CD14-positive monocyte (primary cell): ENCODE measurements around the gene DNAI2. TPM values are rescaled to one million over a fixed set of nuclear protein-coding genes. Genes with fewer than 3 reads are reported as not detected.
"Not testable (repeated sequence)": the region's sequence is repeated elsewhere in the genome, so short reads cannot be mapped to it uniquely, and the experiment has no call there.

Experiments
- DNase-seq, 3 donors: peaks; one replicate each; pipeline ENCODE4 v3.0.0-alpha.2; 2011 to 2022
- H2AFZ ChIP-seq: 2 replicates; pipeline ENCODE4 v1.6.0; 2012; ENCODE audit warnings: mild to moderate bottlenecking, low read depth, low read length, inconsistent platforms; ENCODE audit not compliant: insufficient read depth, poor library complexity, severe bottlenecking
- H3K27ac ChIP-seq, 2 donors: 1 replicate in 1 of 2; 2 replicates in 1 of 2; pipeline ENCODE4 v1.5.1; 2012 to 2013; ENCODE audit warnings: low read length in 2 of 2, control low read depth in 1 of 2, inconsistent platforms in 1 of 2, low read depth in 1 of 2, mild to moderate bottlenecking in 1 of 2
- H3K27me3 ChIP-seq, 2 donors: one replicate each; pipeline versions ENCODE4 v1.6.0 to v1.6.1; 2011 to 2013; ENCODE audit warnings: low read length in 2 of 2; ENCODE audit not compliant: control insufficient read depth in 2 of 2, insufficient read depth in 2 of 2
- H3K36me3 ChIP-seq, 2 donors: replicated peaks in 1 of 2; 1 replicate in 1 of 2; 2 replicates in 1 of 2; pipeline versions ENCODE4 v1.5.1 to v1.6.1; 2012 to 2013; ENCODE audit warnings: low read length in 2 of 2, control low read depth in 1 of 2, inconsistent platforms in 1 of 2, mild to moderate bottlenecking in 1 of 2; ENCODE audit not compliant: insufficient read depth in 2 of 2, control insufficient read depth in 1 of 2
- H3K4me1 ChIP-seq, 2 donors: 1 replicate in 1 of 2; 2 replicates in 1 of 2; pipeline versions ENCODE4 v1.5.1 to v1.6.1; 2012 to 2013; ENCODE audit warnings: low read length in 2 of 2, control low read depth in 1 of 2, inconsistent platforms in 1 of 2, mild to moderate bottlenecking in 1 of 2, moderate library complexity in 1 of 2; ENCODE audit not compliant: insufficient read depth in 2 of 2, control insufficient read depth in 1 of 2
- H3K4me2 ChIP-seq: replicated peaks from 2 replicates; pipeline ENCODE3; 2012; ENCODE audit warnings: low read length, moderate library complexity, mild to moderate bottlenecking; ENCODE audit not compliant: poor library complexity, severe bottlenecking; ENCODE audit errors: extremely low read depth
- H3K4me3 ChIP-seq, 3 experiments: fragments of 200-600 bp in 1 of 3; sonication (generic) in 1 of 3; replicated peaks in 1 of 3; 1 replicate in 2 of 3; 2 replicates in 1 of 3; pipeline ENCODE4 v1.5.1; 2011 to 2013; ENCODE audit warnings: low read length in 3 of 3, mild to moderate bottlenecking in 3 of 3, control low read depth in 2 of 3, low read depth in 2 of 3, inconsistent platforms in 1 of 3, moderate library complexity in 1 of 3
- H3K79me2 ChIP-seq: 2 replicates; pipeline ENCODE4 v1.6.0; 2012; ENCODE audit warnings: mild to moderate bottlenecking, control low read depth, inconsistent platforms, low read length, moderate library complexity; ENCODE audit not compliant: insufficient read depth
- H3K9ac ChIP-seq: 2 replicates; pipeline ENCODE4 v1.6.0; 2017; ENCODE audit warnings: low read length, mild to moderate bottlenecking; ENCODE audit not compliant: insufficient read depth, poor library complexity, severe bottlenecking
- H3K9me3 ChIP-seq, 2 donors: replicated peaks in 1 of 2; 1 replicate in 1 of 2; 2 replicates in 1 of 2; pipeline versions ENCODE4 v1.5.1 to v1.6.1; 2012 to 2013; ENCODE audit warnings: low read length in 2 of 2, control low read depth in 1 of 2; ENCODE audit not compliant: control insufficient read depth in 1 of 2, insufficient read depth in 1 of 2
- H4K20me1 ChIP-seq: 2 replicates; pipeline ENCODE4 v1.6.0; 2012; ENCODE audit warnings: mild to moderate bottlenecking, low read length, control low read depth, moderate library complexity; ENCODE audit not compliant: insufficient read depth
- H3K27ac Mint-ChIP-seq, 7 donors: one replicate each; pipeline ENCODE4 v1.8.0; 2020; ENCODE audit warnings: mild to moderate bottlenecking in 7 of 7, mixed read lengths in 7 of 7, moderate library complexity in 6 of 7, inconsistent platforms in 2 of 7
- H3K27me3 Mint-ChIP-seq, 3 donors: one replicate each; pipeline ENCODE4 v1.8.0; 2021 to 2022; ENCODE audit warnings: low read depth in 3 of 3, mild to moderate bottlenecking in 3 of 3, mixed read lengths in 3 of 3, moderate library complexity in 3 of 3, inconsistent platforms in 1 of 3
- H3K36me3 Mint-ChIP-seq, 2 donors: one replicate each; pipeline ENCODE4 v1.8.0; 2020; ENCODE audit warnings: mixed read lengths in 2 of 2, inconsistent platforms in 1 of 2, mild to moderate bottlenecking in 1 of 2
- H3K4me1 Mint-ChIP-seq: one replicate; pipeline ENCODE4 v1.8.0; 2020; ENCODE audit warnings: mild to moderate bottlenecking, mixed read lengths
- H3K4me3 Mint-ChIP-seq, 2 donors: one replicate each; pipeline ENCODE4 v1.8.0; 2020; ENCODE audit warnings: mild to moderate bottlenecking in 2 of 2, mixed read lengths in 2 of 2, moderate library complexity in 1 of 2
- H3K9me3 Mint-ChIP-seq, 7 donors: one replicate each; pipeline ENCODE4 v1.8.0; 2020 to 2022; ENCODE audit warnings: mixed read lengths in 7 of 7, mild to moderate bottlenecking in 6 of 7, moderate library complexity in 6 of 7, inconsistent platforms in 2 of 7
- CTCF ChIP-seq: fragments of 200-600 bp; IDR thresholded peaks from one replicate; pipeline ENCODE4 v1.8.0; 2022; ENCODE audit warnings: antibody characterized with exemption, mild to moderate bottlenecking
- WGBS: methylation state at CpG from one replicate; pipeline ENCODE4 v1.1.5; 2013; ENCODE audit warnings: missing lambda C conversion rate; ENCODE audit not compliant: insufficient coverage; 5-methylcytosine and 5-hydroxymethylcytosine counted together
- intact Hi-C, 2 donors: fragments of 100-400 bp; cut with micrococcal nuclease; formaldehyde crosslinking; loops; one replicate each; pipeline versions ENCODE4 v1.15.0 to v1.15.1; 2023
- polyA plus RNA-seq, 3 donors: library from polyadenylated mRNA; depleted of rRNA in 1 of 3; unstranded in 2 of 3; stranded (reverse) in 1 of 3; fragments of 300-500 nt in 2 of 3; fragments of >200 nt in 1 of 3; fragmentation: Illumina TruSeq in 2 of 3; gene quantifications; 1 replicate in 2 of 3; 2 replicates in 1 of 3; pipeline ENCODE4 v1.2.3, GENCODE V29; 2012 to 2021

The DNAI2 gene
- polyA plus RNA-seq, 3 donors = 0.07 TPM; not detected in 2

GRCh38 chr17:74260525-74260850 lies 13.5 kb upstream of the DNAI2 start:
- H3K4me2 ChIP-seq = no peak overlapping the region
- WGBS = 98% methylated on average over 5 of the region's 6 CpGs
- Mint-ChIP-seq H3K27me3 (peaks cover 0 to 3% (median 2%) of the 10 kb centered on the region in 3 donors), H3K4me3 (no peak overlapping the region), H3K4me1 (no peaks in the 10 kb centered on the region), H3K27ac (peak overlapping the region in 3 of 7 donors; percentile 31 to 60 (median 38)), H3K36me3 (peaks cover 36 to 50% of the 10 kb centered on the region in 2 donors), H3K9me3 (no peaks in the 10 kb centered on the region)
- DNase-seq = no peak
- no peaks in the 10 kb centered on the region for H4K20me1 ChIP-seq
- H3K27me3 ChIP-seq = no peaks in the 10 kb centered on the region
- no peak overlapping the region for H2AFZ ChIP-seq
- no peaks in the 10 kb centered on the region for H3K4me1 ChIP-seq
- peaks cover 26 to 56% of the 10 kb centered on the region in 2 donors for H3K36me3 ChIP-seq
- H3K79me2 ChIP-seq = no peaks in the 10 kb centered on the region
- H3K9ac ChIP-seq = no peak overlapping the region
- H3K4me3 ChIP-seq = no peak overlapping the region
- H3K27ac ChIP-seq = no peak overlapping the region
- TF ChIP-seq CTCF = no peak
- H3K9me3 ChIP-seq = no peaks in the 10 kb centered on the region
- intact Hi-C loops = no loop called here

GRCh38 chr17:74262601-74263000 lies 11.4 kb upstream of the DNAI2 start:
- WGBS = 93% methylated on average over 2 of the region's 7 CpGs
- Mint-ChIP-seq H3K27ac (peak overlapping the region in 2 of 7 donors; percentile 13 to 78), H3K9me3 (peaks cover 5 to 8% (median 6%) of the 10 kb centered on the region in 7 donors)

GRCh38 chr17:74267054-74267453 lies 7.0 kb upstream of the DNAI2 start:
- H3K4me3 ChIP-seq, H3K36me3 ChIP-seq, H3K9me3 ChIP-seq, H3K4me1 Mint-ChIP-seq, H3K9ac ChIP-seq, H3K9me3 Mint-ChIP-seq, intact Hi-C loops, H3K4me2 ChIP-seq, H3K79me2 ChIP-seq, H4K20me1 ChIP-seq, DNase-seq, H3K4me1 ChIP-seq, H3K27ac ChIP-seq, H3K4me3 Mint-ChIP-seq, H3K27me3 ChIP-seq, H3K27ac Mint-ChIP-seq, H2AFZ ChIP-seq, H3K36me3 Mint-ChIP-seq: not testable (repeated sequence)
- WGBS = 96% methylated on average over 3 of the region's 4 CpGs
- H3K27me3 Mint-ChIP-seq = peaks cover 14 to 23% (median 18%) of the 10 kb centered on the region in 3 donors

More at GRCh38 chr17:74262601-74263000, 11.4 kb upstream of the DNAI2 start:
- Histone ChIP-seq H4K20me1 (no peaks in the 10 kb centered on the region), H3K36me3 (peaks cover 15 to 34% of the 10 kb centered on the region in 2 donors), H3K4me1 (no peaks in the 10 kb centered on the region), H2AFZ (no peak overlapping the region), H3K9ac (no peak overlapping the region), H3K4me2 (no peak overlapping the region), H3K27ac (no peak overlapping the region), H3K27me3 (no peaks in the 10 kb centered on the region), H3K79me2 (no peaks in the 10 kb centered on the region), H3K4me3 (no peak overlapping the region), H3K9me3 (peaks cover 0 to 3% of the 10 kb centered on the region in 2 donors)
- DNase-seq = no peak
- Mint-ChIP-seq H3K27me3 (peaks cover 3 to 5% (median 3%) of the 10 kb centered on the region in 3 donors), H3K36me3 (peaks cover 20 to 31% of the 10 kb centered on the region in 2 donors), H3K4me1 (no peaks in the 10 kb centered on the region), H3K4me3 (no peak overlapping the region)
- intact Hi-C loops = no loop called here
- TF ChIP-seq CTCF = no peak
